ENCODE results near the gene P3H3.

The P3H3 gene

DNA sequence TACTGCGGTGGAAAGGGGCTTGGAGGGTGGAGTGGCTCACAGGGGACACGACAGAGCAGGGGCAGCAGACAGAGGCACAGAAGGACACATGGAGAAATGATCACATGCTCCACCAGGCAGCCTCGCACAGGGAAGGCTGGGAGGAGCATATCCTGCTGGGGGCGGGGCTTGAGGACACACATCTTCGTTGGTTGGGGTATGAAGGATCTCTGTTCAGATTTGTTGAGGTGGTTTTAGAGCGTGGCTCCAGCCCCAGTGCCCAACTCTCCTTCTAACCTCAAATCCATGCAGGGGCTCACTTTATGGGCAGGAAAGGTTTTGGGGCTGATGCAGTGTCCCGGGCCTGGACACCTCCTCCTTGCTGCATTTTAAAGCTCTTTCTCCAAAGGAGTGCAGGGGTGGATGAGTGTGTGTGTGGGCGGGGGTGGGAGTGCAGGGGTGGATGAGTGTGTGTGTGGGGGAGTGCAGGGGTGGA lies 733 bp upstream of the P3H3 start:
- peak; percentile 64 for DNase-seq (ENCODE audit: low spot score)

DNA sequence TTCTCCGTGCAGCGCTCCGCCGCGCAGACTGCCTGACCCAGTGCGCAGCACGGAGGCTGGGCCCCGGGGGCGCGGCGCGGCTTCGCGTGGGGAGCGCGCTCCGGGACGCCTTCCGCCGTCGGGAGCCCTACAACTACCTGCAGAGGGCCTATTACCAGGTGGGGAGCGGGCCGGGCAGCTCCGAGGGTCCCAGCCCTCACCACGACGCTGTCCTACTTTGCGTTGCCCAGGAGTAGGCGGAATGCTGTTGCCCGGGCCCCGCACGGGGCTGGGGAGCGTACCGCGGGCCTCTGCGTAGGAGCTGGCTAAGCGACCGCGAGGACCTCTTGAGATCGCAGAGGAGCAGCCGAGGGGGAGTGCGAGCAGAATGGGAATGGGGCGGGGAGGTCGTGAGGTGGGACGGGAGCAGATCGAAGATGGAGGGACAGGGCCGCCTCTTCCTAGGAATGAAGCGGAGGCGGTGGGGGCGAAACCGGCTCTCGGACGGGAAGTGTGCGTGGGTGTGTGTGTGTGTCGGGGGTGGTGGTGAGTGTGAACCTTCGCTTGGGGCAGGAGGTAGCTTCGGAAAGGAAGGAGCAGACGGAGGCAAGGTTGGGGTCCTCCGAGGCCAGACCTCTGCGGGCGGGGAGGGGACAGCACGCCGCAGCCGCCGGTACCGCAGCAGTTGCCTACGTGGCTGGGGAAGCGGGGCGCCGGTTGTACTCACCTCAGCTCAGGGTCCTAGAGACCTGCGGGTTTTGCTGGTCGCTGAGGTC lies 751 bp downstream of the P3H3 start:
- peak; percentile 17 for DNase-seq (ENCODE audit: low spot score)

DNA sequence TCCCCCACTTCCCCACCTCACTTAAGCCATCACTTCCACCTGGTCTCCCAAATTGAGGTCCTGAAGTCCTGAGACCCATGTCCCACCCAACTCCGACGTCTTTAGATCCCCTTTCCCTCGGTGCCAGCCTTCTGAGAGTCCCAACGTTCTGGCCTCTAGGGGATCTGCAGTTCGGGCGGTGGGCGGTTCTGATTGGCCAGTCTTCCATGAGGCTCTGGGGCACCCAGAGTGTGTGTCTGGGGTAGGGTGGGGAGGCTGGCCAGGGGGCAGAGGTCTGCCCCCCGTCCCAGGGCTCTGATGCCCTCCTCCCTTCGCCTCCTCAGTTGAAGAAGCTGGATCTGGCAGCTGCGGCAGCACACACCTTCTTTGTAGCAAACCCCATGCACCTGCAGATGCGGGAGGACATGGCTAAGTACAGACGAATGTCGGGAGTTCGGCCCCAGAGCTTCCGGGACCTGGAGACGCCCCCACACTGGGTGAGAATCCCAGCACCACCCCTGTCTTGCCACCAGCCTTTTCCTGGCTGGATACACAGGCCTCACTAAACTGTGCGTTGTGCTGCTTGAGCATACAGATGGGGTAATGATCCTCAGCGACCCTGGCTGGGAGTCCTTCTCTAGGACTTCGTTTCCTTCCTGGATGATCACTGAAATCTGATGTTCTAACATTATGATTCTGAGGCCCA lies 1.5 kb downstream of the P3H3 start:
- DNase-seq (ENCODE audit: low spot score) = no peak

DNA sequence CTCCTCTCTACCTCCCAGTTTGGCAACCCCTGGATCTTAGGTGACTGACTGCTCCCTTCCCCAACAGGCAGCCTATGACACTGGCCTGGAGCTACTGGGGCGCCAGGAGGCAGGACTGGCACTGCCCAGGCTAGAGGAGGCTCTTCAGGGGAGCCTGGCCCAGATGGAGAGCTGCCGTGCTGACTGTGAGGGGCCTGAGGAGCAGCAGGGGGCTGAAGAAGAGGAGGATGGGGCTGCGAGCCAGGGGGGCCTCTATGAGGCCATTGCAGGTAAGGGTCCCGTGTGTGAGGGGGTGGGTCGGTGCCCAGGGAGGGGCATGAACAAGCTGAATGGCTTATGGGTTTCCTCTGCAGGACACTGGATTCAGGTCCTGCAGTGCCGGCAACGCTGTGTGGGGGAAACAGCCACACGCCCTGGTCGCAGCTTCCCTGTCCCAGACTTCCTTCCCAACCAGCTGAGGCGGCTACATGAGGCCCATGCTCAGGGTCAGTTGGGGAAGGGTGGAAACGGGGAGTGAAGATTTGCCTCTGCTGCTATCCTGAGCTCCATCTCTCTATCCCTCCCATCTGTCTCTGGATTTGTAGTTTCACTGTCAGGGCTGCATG lies 2.2 kb downstream of the P3H3 start:
- DNase-seq (ENCODE audit: low spot score) = no peak

DNA sequence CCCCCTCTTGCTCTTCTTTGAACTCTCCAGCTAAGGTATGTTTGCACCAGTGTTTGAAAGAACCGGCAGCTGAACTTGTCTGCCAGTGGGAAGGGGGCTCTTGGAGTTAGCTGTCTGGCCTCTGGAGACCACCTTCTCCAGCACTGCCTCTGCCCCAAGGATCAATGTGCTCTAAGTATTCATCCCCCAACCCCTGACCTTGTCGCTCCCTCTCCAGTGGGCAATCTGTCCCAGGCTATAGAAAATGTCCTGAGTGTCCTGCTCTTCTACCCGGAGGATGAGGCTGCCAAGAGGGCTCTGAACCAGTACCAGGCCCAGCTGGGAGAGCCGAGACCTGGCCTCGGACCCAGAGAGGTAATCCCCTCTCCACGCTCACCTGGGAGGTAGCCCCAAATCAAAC lies 2.8 kb downstream of the P3H3 start:
- no peak for DNase-seq (ENCODE audit: low spot score)

DNA sequence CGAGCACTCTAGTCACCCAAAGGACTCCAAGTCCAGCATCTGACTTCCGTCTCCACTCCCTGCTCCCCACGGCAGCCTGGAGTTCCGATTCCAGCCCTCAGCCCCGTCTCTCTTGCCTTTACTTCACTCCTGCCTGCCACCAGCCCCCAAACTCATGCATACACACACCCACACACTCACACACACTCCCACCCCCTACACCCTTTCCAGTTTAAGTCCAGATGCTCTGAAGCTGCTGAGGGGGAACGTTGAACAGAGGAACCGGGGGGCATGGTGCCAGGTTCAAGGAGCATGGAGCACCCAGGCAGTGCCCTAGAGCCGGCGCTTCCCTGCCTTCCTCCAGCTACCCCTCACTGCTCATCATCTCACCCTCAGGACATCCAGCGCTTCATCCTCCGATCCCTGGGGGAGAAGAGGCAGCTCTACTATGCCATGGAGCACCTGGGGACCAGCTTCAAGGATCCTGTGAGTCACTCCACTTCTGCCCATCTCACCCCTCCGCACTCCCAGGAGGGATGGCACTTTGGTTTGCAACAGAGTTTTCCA lies 3.3 kb downstream of the P3H3 start:
- no peak for DNase-seq (ENCODE audit: low spot score)

DNA sequence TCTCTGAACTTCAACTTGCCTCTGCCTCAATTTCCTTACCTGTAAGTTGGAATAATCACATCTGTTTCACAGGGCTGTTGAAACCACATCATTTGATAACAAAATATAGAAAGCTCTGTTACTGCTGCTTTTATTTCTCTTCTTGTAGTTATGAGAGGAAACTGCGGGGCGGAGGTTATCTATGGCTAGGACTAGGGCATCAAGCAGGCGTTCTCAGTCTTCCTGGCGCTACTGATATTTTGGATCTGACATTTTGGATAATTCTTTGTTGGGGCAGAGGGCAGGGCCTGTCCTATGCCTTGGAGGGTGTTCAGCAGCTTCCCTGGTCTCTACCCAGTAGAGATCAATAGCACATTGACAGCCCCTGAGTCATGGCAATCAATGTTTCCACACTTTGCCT lies 3.9 kb downstream of the P3H3 start:
- DNase-seq (ENCODE audit: low spot score) = no peak

DNA sequence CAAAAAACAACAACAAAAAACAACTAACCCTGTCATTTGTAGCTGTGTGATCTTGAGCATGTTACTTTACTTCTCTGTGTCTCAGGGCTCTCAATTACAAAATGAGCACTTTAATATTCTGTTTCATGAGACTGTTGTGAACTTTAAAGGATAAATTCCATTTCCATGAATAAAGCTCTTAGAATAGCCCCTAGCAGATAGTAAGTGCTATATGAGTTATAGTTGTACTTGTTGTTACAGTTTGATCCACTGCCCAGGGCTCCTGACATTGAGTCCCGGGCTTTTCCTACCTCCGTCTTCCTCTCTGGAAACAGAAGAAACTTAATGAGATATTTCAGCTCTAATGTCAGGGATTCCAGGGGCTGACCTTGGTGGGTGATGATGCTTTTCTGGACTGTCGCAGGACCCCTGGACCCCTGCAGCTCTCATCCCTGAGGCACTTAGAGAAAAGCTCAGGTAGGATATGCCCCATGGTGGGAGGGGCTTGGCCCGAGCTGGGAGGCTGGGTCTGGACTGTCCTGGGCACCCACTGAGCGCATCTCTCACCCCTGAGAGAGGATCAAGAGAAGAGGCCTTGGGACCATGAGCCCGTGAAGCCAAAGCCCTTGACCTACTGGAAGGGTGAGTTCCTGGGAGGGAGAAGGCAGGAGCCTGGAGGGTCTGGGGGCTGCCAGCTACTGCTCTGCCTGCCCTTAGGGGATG lies 5.1 kb downstream of the P3H3 start:
- no peak for DNase-seq (ENCODE audit: low spot score)

DNA sequence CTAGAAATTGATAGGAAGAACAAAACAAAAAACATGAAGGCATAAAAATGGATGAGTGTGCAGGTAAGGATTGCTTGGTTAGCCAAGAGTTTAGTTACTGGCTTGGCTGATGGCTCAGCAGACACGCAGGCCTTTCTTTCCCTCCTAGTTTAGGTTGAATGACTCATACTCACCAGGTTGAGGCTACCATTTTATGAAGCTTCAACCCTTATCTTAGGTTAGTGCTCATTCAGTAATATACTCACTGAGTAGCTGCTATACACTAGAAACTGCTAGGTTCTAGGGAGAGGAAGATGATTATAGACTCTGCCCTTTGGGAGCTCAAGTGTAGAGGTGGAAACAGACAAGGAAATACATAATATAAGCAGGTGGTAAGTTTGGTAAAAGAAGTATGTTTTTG lies 6.0 kb downstream of the P3H3 start:
- DNase-seq (ENCODE audit: low spot score) = peak; percentile 68

DNA sequence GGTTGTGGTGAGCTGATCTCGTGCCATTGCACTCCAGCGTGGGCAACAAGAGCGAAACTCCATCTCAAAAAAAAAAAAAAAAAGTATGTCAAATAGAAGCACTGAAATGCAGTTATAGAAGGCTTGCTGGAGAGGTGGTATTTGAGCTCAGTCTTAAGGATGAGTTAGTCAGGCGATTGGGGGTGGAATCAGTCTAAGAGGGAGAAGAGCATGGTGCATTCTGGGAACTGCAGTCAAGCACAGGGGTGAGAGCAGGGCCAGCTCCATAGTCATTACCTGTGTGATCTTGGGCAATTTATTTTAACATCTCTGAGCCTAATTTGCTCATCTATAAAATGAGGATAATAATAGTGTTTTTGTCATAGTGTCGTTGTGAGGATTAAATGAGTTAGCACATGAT lies 6.7 kb downstream of the P3H3 start:
- no peak for DNase-seq (ENCODE audit: low spot score)

DNA sequence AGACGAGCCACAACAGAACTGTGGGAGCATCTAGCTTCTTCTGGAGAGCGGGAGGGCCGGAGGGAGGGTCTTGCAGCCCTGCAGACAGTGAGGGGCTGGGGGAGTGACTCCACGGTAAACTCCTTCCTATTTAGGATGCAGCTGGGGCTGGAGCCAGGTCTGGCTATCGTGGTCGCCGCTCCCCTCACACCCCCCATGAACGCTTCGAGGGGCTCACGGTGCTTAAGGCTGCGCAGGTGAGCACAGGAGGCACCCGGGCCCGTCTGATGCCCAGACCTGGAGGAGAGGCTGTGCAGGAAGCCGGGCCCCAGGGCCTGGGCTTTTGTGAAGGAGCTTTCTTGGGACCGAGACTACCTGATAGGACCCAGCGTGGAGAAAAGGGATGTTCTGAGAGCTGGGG lies 8.6 kb downstream of the P3H3 start:
- DNase-seq (ENCODE audit: low spot score) = no peak

DNA sequence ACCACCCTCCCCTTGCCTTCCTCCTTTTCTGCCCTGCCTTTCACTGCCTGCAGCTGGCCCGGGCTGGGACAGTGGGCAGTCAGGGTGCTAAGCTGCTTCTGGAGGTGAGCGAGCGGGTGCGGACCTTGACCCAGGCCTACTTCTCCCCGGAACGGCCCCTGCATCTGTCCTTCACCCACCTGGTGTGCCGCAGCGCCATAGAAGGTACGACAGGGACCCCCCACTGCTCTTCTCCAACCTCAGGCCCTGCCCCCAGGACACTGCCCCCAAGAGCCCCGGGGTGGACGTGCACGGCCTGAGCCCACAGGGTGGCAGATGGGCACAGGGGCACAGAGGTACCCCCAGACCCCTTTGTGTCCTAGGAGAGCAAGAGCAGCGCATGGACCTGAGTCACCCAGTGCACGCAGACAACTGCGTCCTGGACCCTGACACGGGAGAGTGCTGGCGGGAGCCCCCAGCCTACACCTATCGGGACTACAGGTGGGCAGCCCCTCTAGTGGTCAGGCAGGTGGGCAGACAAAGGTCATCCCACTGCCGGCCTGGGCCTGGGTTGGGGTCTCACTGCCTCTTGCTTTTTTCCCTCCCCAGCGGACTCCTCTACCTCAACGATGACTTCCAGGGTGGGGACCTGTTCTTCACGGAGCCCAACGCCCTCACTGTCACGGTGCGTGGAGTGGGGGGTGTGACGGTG lies 9.3 kb downstream of the P3H3 start:
- DNase-seq (ENCODE audit: low spot score) = no peak

DNA sequence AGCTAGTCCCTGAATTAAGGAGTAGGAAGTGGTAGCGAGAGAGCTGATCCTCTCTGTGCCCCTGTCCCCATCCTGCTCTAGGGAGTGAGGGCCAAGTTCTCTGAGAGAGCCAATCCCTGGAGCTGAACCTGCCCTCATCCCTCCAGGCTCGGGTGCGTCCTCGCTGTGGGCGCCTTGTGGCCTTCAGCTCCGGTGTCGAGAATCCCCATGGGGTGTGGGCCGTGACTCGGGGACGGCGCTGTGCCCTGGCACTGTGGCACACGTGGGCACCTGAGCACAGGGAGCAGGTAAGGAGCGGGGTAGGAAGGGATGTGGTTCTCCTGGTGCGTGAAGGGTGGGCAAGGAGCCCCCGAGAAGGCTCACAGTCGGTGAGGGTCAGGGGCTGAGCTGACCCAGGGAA lies 10.6 kb downstream of the P3H3 start:
- DNase-seq (ENCODE audit: low spot score) = no peak

DNA sequence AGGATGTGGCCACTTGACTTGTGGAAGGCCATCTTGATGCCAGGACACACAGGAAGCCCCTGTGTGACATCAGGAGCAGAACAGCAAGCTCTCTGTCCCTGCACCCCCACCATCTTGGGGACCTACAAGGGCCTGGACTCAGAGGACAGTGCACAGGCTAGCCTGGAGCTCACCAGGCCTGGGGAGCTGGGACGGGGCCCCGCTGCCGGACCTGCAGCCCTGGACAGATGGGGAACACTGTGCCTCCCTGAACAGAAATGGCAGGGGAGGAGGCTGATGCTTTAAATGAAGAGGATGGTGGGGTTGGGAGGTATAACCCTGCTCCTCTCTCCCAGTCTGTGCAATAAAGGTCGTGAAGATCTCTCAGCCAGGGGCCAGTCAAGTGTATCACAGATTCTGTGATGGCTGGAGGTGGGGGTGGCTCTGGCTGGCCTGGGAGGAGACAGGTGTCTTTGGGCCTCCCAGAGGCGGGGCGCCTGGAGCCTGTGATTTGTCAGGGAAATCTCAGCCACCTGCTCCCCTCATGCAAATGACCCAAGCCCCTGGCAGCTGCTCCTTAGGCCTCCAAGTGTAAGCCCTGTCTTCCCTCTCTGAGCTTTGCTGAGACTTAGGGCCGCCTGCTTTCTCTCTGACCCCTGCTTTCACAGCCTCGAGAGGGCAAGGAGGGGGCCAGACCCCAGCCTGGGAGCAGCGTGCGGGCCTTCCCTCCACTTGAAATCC lies 11.4 kb downstream of the P3H3 start:
- DNase-seq (ENCODE audit: low spot score) = no peak

DNA sequence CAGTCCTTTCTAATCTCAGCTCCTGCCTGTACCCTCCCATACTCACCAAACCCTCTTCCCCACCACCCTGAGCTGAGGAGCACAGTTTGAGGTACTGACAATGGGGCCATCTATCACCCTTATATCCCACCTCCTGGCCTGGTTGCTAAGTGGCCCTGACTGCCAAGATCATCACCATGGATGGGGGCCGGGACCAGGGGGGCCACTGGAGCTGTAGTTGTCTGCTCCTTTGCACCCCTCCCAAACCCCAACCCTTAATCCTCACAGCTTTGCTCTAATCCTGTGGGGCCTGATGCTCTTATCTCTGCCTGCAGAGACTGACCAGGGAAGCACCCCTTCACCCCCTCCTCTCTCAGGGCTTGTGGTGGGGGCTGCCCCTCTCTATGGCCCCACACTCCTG lies 12.1 kb downstream of the P3H3 start:
- DNase-seq (ENCODE audit: low spot score) = no peak

DNA sequence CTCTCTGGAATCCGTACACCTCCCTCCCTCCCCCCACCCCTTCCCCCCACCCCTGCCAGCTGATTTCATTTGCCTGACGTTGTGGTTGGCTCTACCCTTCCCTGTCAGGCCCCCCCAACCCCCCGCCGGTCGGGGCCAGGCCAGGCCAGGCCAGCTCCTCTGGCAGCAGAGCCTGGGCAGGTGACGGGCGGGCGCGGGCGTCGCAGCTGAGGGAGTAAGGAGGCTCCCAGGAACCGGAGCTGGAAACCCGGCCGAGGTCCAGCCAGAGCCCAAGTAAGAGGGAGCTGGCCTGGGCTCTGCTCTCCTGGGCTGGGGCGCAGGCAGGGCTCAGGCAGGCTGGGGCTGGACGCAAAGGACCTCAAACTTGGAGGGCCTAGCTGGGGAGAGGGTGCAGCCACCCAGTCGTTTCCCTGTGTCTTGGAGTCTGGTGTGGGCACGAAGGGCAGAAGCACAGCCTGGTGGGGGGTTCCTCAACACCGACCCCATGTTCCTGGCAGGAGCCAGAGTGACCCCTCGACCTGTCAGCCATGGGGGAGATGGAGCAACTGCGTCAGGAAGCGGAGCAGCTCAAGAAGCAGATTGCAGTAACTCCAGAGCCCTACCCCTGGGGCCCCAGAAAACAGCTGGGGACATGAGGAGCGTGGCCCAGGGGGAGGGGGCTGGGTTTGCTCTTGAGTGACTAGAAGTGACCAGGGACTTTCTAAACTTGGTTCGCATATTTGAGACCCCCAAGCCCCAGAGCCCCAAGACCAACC lies 12.7 kb downstream of the P3H3 start, which contains the start of gene GNB3:
TSS of gene GNB3 (plus strand) at position 165 of the 755 bp plus-strand sequence. CDS start at position 528, 363 bp downstream.
- no peak for DNase-seq (ENCODE audit: low spot score)

DNA sequence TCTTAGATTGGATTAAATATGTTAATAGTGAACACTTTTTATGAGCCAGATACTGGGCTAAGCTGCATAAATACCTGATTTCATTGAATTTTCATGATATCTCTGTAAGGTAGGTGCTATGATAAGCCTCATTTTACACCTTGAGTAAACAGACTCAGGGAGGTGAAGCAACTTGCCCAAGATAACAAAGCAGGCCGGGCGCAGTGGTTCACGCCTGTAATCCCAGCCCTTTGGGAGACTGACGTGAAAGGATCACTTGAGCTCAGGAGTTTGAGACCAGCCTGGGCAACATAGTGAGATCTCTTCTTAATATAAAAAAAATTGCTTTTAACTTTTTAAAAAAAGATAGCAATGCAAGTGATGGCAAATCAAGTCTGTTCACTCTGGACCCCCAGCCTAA lies 13.9 kb downstream of the P3H3 start:
- DNase-seq (ENCODE audit: low spot score) = no peak

DNA sequence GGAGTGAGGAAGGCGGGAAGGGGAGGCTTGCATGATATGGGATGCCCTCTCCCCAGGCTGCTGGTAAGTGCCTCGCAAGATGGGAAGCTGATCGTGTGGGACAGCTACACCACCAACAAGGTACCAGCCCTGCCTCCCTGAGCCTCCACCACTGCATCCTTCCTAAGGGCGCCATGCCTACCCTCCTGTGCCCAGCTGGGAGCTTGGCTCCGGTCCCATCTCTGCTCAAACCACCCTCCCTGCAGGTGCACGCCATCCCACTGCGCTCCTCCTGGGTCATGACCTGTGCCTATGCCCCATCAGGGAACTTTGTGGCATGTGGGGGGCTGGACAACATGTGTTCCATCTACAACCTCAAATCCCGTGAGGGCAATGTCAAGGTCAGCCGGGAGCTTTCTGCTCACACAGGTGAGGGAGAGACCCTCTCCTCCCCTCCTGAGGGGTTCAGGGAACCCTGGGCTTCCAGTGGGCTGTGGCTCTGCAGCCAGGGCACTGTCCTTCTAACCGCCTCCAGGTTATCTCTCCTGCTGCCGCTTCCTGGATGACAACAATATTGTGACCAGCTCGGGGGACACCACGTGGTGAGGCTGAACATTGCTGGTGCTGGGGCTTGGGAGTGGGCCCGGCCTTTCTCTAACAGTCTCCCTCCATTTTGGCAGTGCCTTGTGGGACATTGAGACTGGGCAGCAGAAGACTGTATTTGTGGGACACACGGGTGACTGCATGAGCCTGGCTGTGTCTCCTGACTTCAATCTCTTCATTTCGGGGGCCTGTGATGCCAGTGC lies 15.1 kb downstream of the P3H3 start:
- no peak for DNase-seq (ENCODE audit: low spot score)

DNA sequence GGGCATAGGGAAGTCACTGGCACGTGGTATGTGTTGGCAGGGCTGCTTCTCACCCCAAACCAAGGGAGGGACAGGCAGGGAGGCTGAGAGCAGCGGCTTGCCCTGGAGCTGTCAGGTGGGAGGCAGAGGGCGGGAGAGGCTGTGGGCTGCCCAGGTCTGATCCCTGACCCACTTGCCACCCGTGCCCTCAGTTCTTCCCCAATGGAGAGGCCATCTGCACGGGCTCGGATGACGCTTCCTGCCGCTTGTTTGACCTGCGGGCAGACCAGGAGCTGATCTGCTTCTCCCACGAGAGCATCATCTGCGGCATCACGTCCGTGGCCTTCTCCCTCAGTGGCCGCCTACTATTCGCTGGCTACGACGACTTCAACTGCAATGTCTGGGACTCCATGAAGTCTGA lies 17.2 kb downstream of the P3H3 start:
- no peak for DNase-seq (ENCODE audit: low spot score)
